ENCODE measurements around the gene LRRC41. TPM values are rescaled to one million over a fixed set of nuclear protein-coding genes. Genes with fewer than 3 reads are reported as not detected.

The LRRC41 gene
- total and polyA plus RNA-seq, 2 of the 13 experiments (the other 11 are each of a cell fraction or from before 2014, with no cell fraction given), result 48.1 to 53.6 TPM

GRCh38 chr1:46301406-46301807 lies 2.0 kb downstream of the LRRC41 start (continued):
- no peak for TF ChIP-seq ZNF101 (CRISPR knock-in tag; IDR thresholded peaks at IDR 0.05; ENCODE audit: borderline replicate concordance, low read depth)
- TF ChIP-seq RARG (CRISPR knock-in tag; IDR thresholded peaks at IDR 0.05; ENCODE audit: low read depth), result no peak
- 0 out of 2 replicates have a peak, but pooled peaks have one; percentile 15 for TF ChIP-seq ZNF660 (CRISPR knock-in tag; IDR thresholded peaks at IDR 0.05; ENCODE audit: borderline replicate concordance, low read depth)
- no peak for TF ChIP-seq ARID2 (CRISPR knock-in tag; IDR thresholded peaks at IDR 0.05; ENCODE audit: borderline replicate concordance)
- TF ChIP-seq MEIS1 (CRISPR knock-in tag; IDR thresholded peaks at IDR 0.05; ENCODE audit: borderline replicate concordance), result no peak
- no peak for TF ChIP-seq TFE3 (CRISPR knock-in tag; IDR thresholded peaks at IDR 0.05)
- TF ChIP-seq ETS1 (CRISPR knock-in tag; IDR thresholded peaks at IDR 0.05), result no peak
- no peak for TF ChIP-seq STAT6 (CRISPR knock-in tag; IDR thresholded peaks at IDR 0.05; ENCODE audit: borderline replicate concordance)
- TF ChIP-seq PRPF4 (IDR thresholded peaks at IDR 0.05; ENCODE audit: low read depth, low read length, poor library complexity, severe bottlenecking), result no peak
- no peak for TF ChIP-seq ZBTB44 (CRISPR knock-in tag; IDR thresholded peaks at IDR 0.05)
- TF ChIP-seq ZNF724P (CRISPR knock-in tag; IDR thresholded peaks at IDR 0.05; ENCODE audit: borderline replicate concordance), result no peak
- no peak for TF ChIP-seq BATF2 (CRISPR knock-in tag; IDR thresholded peaks at IDR 0.05)
- no peak for TF ChIP-seq RERE (CRISPR knock-in tag; IDR thresholded peaks at IDR 0.05; ENCODE audit: low read depth)
- TF ChIP-seq ZNF720 (CRISPR knock-in tag; IDR thresholded peaks at IDR 0.05), result no peak
- TF ChIP-seq ZNF44 (CRISPR knock-in tag; IDR thresholded peaks at IDR 0.05), result no peak
- TF ChIP-seq CENPT (CRISPR knock-in tag; IDR thresholded peaks at IDR 0.05; ENCODE audit: low read depth), result no peak
